Measurements from ENCODE around the gene NRXN3. TPM values are rescaled to one million over a fixed set of nuclear protein-coding genes. Genes with fewer than 3 reads are reported as not detected.

The NRXN3 gene
- total and polyA plus RNA-seq, 2 of the 13 experiments (the other 11 are each of a cell fraction or from before 2014, with no cell fraction given), result 0.03 TPM; not detected in 1

- no peaks in the 10 kb centered on the region for H4K20me1 ChIP-seq (ENCODE audit: insufficient read depth, low read length)
- H3K79me2 ChIP-seq (ENCODE audit: insufficient read depth, low read length), result no peaks in the 10 kb centered on the region
- no peak overlapping the region for H3K9ac ChIP-seq (ENCODE audit: insufficient read depth, low read depth, low read length)
- H3K4me2 ChIP-seq (ENCODE audit: low read depth, low read length), result no peak overlapping the region
- no peak for ATAC-seq
- in situ Hi-C loops (cut with HindIII; ENCODE audit: extremely low pct_ligation_motif_present, low pct_unique_long_range_greater_than_20kb), result no loop called here
- no peak for DNase-seq (ENCODE audit: low spot score)
- CTCF ChIA-PET (ENCODE audit: low intra/inter-chr PET ratio, low total read pairs), result no interaction called here
- peaks cover 95% of the 10 kb centered on the region for H3K9me3 ChIP-seq (ENCODE audit: low read length)
- WGBS (ENCODE audit: low lambda C conversion rate), result 1% methylated on average over 4 of the region's 4 CpGs
- intact Hi-C loops (cut with micrococcal nuclease; ENCODE audit: unreplicated experiment), result no loop called here
- TF ChIP-seq PRDM4 (CRISPR knock-in tag; IDR thresholded peaks at IDR 0.05; ENCODE audit: borderline replicate concordance), result no peak
- no peak for TF ChIP-seq ZNF335 (CRISPR knock-in tag; IDR thresholded peaks at IDR 0.05)
- TF ChIP-seq MEIS1 (CRISPR knock-in tag; IDR thresholded peaks at IDR 0.05; ENCODE audit: borderline replicate concordance), result no peak
- no peaks in the 10 kb centered on the region for H3K36me3 ChIP-seq (replicated peaks in 1 of 2; ENCODE audit: control insufficient read depth in 1 of 2, insufficient read depth in 2 of 2, low read length in 2 of 2)
- H3K27ac ChIP-seq (ENCODE audit: extremely low read length, insufficient read depth, low read length), result no peak overlapping the region
- no peaks in the 10 kb centered on the region for H3K27me3 ChIP-seq (ENCODE audit: control insufficient read depth in 1 of 2, insufficient read depth in 2 of 2, low read length in 2 of 2)
- POLR2A ChIA-PET, result no interaction called here
- H2AFZ ChIP-seq (ENCODE audit: low read length), result no peak overlapping the region
- H3K4me3 ChIP-seq (replicated peaks in 1 of 3; ENCODE audit: insufficient read depth in 1 of 3, low read depth in 2 of 3, low read length in 3 of 3), result no peak overlapping the region
- no peaks in the 10 kb centered on the region for H3K4me1 ChIP-seq (ENCODE audit: insufficient read depth, low read length)
- BruUV-seq (replicated peaks), result no TSS peak
- no peak for FAIRE-seq
These were observed 1491.6 kb downstream of the NRXN3 start for GRCh38 chr14:79661752-79662151.

GRCh38 chr14:79663453-79663852 is 1493.3 kb downstream of the NRXN3 start:
- in situ Hi-C loops (cut with HindIII; ENCODE audit: extremely low pct_ligation_motif_present, low pct_unique_long_range_greater_than_20kb) (no loop called here), intact Hi-C loops (cut with micrococcal nuclease; ENCODE audit: unreplicated experiment) (no loop called here)
- Histone ChIP-seq H3K4me3 (replicated peaks in 1 of 3; ENCODE audit: insufficient read depth in 1 of 3, low read depth in 2 of 3, low read length in 3 of 3) (no peak overlapping the region), H3K4me1 (ENCODE audit: insufficient read depth, low read length) (no peaks in the 10 kb centered on the region), H3K79me2 (ENCODE audit: insufficient read depth, low read length) (no peaks in the 10 kb centered on the region), H3K36me3 (replicated peaks in 1 of 2; ENCODE audit: control insufficient read depth in 1 of 2, insufficient read depth in 2 of 2, low read length in 2 of 2) (no peaks in the 10 kb centered on the region), H3K4me2 (ENCODE audit: low read depth, low read length) (no peak overlapping the region), H3K27me3 (ENCODE audit: control insufficient read depth in 1 of 2, insufficient read depth in 2 of 2, low read length in 2 of 2) (no peaks in the 10 kb centered on the region), H4K20me1 (ENCODE audit: insufficient read depth, low read length) (no peaks in the 10 kb centered on the region), H3K9me3 (ENCODE audit: low read length) (peaks cover 98% of the 10 kb centered on the region), H3K9ac (ENCODE audit: insufficient read depth, low read depth, low read length) (no peak overlapping the region), H3K27ac (ENCODE audit: extremely low read length, insufficient read depth, low read length) (no peak overlapping the region), H2AFZ (ENCODE audit: low read length) (no peak overlapping the region)
- WGBS (ENCODE audit: low lambda C conversion rate), result 35% methylated on average over 2 of the region's 2 CpGs
- DNase-seq (ENCODE audit: low spot score) (no peak), FAIRE-seq (no peak), ATAC-seq (no peak)
- POLR2A ChIA-PET, result no interaction called here
- BruUV-seq (replicated peaks), result no TSS peak
- CTCF ChIA-PET (ENCODE audit: low intra/inter-chr PET ratio, low total read pairs), result no interaction called here
- TF ChIP-seq CBX1 (IDR thresholded peaks at IDR 0.05; ENCODE audit: low read depth) (no peak), SOX6 (IDR thresholded peaks at IDR 0.05) (no peak), SOX6 (CRISPR knock-in tag; IDR thresholded peaks at IDR 0.05) (no peak), CHD2 (IDR thresholded peaks at IDR 0.05; ENCODE audit: low read depth, low read length) (no peak), ZNF850 (CRISPR knock-in tag; conservative IDR thresholded peaks at IDR 0.05) (no peak), ZNF619 (CRISPR knock-in tag; IDR thresholded peaks at IDR 0.05) (no peak), XBP1 (CRISPR knock-in tag; IDR thresholded peaks at IDR 0.05) (no peak), ZSCAN5A (CRISPR knock-in tag; IDR thresholded peaks at IDR 0.05; ENCODE audit: borderline replicate concordance) (no peak)
- TF ChIP-seq, protein P1, sequence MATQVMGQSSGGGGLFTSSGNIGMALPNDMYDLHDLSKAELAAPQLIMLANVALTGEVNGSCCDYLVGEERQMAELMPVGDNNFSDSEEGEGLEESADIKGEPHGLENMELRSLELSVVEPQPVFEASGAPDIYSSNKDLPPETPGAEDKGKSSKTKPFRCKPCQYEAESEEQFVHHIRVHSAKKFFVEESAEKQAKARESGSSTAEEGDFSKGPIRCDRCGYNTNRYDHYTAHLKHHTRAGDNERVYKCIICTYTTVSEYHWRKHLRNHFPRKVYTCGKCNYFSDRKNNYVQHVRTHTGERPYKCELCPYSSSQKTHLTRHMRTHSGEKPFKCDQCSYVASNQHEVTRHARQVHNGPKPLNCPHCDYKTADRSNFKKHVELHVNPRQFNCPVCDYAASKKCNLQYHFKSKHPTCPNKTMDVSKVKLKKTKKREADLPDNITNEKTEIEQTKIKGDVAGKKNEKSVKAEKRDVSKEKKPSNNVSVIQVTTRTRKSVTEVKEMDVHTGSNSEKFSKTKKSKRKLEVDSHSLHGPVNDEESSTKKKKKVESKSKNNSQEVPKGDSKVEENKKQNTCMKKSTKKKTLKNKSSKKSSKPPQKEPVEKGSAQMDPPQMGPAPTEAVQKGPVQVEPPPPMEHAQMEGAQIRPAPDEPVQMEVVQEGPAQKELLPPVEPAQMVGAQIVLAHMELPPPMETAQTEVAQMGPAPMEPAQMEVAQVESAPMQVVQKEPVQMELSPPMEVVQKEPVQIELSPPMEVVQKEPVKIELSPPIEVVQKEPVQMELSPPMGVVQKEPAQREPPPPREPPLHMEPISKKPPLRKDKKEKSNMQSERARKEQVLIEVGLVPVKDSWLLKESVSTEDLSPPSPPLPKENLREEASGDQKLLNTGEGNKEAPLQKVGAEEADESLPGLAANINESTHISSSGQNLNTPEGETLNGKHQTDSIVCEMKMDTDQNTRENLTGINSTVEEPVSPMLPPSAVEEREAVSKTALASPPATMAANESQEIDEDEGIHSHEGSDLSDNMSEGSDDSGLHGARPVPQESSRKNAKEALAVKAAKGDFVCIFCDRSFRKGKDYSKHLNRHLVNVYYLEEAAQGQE (IDR thresholded peaks at IDR 0.05; ENCODE audit: borderline replicate concordance in 1 of 2, low read depth in 1 of 2, low read length in 2 of 2), result no peak

All from HepG2 (cell line).